Measurements from ENCODE around the gene CROCC2.

DNA sequence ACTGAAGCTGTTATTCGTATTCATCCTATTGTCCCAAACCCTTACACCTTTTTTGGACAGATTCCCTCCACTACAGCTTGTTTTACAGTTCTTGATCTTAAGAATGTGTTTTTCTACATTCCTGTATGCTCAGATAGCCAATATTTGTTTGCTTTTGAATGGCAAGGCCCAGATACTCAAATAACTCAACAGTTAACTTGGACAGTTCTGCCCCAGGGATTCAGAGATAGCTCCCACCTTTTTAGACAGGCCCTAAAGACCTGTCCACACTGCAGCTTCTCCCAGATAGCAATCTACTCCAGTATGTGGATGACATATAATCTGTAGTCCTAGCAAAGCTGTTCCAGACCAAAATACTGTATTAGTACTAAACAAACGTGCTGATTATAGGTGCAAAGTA is 44.6 kb upstream of the CROCC2 start:
- TF ChIP-seq, protein P1, sequence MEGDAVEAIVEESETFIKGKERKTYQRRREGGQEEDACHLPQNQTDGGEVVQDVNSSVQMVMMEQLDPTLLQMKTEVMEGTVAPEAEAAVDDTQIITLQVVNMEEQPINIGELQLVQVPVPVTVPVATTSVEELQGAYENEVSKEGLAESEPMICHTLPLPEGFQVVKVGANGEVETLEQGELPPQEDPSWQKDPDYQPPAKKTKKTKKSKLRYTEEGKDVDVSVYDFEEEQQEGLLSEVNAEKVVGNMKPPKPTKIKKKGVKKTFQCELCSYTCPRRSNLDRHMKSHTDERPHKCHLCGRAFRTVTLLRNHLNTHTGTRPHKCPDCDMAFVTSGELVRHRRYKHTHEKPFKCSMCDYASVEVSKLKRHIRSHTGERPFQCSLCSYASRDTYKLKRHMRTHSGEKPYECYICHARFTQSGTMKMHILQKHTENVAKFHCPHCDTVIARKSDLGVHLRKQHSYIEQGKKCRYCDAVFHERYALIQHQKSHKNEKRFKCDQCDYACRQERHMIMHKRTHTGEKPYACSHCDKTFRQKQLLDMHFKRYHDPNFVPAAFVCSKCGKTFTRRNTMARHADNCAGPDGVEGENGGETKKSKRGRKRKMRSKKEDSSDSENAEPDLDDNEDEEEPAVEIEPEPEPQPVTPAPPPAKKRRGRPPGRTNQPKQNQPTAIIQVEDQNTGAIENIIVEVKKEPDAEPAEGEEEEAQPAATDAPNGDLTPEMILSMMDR (IDR thresholded peaks at IDR 0.05), result no peak
- TF ChIP-seq POLR2A (IDR thresholded peaks at IDR 0.05), result no peak
- no peak for TF ChIP-seq POLR2AphosphoS5 (IDR thresholded peaks at IDR 0.05)
- no peak for TF ChIP-seq EP300 (IDR thresholded peaks at IDR 0.05)
